ENCODE measurements around the gene MYBBP1A.

DNA sequence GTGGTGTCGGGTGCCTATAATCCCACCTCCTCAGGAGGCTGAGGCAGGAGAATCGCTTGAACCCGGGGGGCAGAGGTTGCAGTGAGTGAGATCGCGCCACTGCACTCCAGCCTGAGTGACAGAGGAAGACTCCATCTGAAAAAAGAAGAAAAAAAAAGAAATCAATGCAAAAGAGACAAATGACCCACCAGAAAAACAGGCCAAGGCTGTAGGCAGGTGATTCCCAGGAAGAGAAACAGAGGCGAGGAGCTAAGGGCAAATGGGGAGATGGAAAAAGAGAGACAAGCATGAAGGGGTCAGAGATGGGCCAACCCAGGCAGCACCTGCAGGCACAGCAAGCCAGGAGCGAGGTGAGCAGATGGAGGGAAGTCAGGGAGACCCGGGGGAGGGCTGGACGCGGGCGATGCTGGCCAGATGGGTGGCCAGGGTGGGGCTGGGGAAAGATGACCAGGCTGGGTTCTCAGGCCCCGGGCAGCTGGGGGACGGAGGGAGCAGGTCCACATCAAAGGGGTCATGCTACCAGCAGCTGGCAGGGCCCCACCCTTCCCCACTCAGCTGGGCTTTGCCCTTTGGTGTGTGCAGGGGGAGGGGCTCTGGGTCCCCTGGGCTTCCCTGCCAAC is 25.5 kb downstream of the MYBBP1A start:
- TF ChIP-seq POLR2A (IDR thresholded peaks at IDR 0.05; ENCODE audit: low read depth, low read length) (no peak), MXI1 (IDR thresholded peaks at IDR 0.05; ENCODE audit: borderline replicate concordance, low read depth, low read length) (no peak), RAD21 (IDR thresholded peaks at IDR 0.05; ENCODE audit: low read length) (no peak), BHLHE40 (IDR thresholded peaks at IDR 0.05; ENCODE audit: low read depth, low read length) (no peak), CEBPB (IDR thresholded peaks at IDR 0.05; ENCODE audit: low read depth, low read length) (no peak), MAZ (IDR thresholded peaks at IDR 0.05; ENCODE audit: borderline replicate concordance, low read depth, low read length) (no peak)
- TF ChIP-seq, protein P1, sequence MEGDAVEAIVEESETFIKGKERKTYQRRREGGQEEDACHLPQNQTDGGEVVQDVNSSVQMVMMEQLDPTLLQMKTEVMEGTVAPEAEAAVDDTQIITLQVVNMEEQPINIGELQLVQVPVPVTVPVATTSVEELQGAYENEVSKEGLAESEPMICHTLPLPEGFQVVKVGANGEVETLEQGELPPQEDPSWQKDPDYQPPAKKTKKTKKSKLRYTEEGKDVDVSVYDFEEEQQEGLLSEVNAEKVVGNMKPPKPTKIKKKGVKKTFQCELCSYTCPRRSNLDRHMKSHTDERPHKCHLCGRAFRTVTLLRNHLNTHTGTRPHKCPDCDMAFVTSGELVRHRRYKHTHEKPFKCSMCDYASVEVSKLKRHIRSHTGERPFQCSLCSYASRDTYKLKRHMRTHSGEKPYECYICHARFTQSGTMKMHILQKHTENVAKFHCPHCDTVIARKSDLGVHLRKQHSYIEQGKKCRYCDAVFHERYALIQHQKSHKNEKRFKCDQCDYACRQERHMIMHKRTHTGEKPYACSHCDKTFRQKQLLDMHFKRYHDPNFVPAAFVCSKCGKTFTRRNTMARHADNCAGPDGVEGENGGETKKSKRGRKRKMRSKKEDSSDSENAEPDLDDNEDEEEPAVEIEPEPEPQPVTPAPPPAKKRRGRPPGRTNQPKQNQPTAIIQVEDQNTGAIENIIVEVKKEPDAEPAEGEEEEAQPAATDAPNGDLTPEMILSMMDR (conservative IDR thresholded peaks at IDR 0.05; ENCODE audit: low read depth, low read length) = no peak
- TF ChIP-seq, protein P2, sequence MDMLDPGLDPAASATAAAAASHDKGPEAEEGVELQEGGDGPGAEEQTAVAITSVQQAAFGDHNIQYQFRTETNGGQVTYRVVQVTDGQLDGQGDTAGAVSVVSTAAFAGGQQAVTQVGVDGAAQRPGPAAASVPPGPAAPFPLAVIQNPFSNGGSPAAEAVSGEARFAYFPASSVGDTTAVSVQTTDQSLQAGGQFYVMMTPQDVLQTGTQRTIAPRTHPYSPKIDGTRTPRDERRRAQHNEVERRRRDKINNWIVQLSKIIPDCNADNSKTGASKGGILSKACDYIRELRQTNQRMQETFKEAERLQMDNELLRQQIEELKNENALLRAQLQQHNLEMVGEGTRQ (IDR thresholded peaks at IDR 0.05; ENCODE audit: low read depth, low read length) = no peak
- TF ChIP-seq, protein P3, sequence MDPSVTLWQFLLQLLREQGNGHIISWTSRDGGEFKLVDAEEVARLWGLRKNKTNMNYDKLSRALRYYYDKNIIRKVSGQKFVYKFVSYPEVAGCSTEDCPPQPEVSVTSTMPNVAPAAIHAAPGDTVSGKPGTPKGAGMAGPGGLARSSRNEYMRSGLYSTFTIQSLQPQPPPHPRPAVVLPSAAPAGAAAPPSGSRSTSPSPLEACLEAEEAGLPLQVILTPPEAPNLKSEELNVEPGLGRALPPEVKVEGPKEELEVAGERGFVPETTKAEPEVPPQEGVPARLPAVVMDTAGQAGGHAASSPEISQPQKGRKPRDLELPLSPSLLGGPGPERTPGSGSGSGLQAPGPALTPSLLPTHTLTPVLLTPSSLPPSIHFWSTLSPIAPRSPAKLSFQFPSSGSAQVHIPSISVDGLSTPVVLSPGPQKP (IDR thresholded peaks at IDR 0.05; ENCODE audit: borderline replicate concordance, low read depth, low read length) = no peak
